ENCODE results near the gene TMEM184A.

Gene TMEM184A

DNA sequence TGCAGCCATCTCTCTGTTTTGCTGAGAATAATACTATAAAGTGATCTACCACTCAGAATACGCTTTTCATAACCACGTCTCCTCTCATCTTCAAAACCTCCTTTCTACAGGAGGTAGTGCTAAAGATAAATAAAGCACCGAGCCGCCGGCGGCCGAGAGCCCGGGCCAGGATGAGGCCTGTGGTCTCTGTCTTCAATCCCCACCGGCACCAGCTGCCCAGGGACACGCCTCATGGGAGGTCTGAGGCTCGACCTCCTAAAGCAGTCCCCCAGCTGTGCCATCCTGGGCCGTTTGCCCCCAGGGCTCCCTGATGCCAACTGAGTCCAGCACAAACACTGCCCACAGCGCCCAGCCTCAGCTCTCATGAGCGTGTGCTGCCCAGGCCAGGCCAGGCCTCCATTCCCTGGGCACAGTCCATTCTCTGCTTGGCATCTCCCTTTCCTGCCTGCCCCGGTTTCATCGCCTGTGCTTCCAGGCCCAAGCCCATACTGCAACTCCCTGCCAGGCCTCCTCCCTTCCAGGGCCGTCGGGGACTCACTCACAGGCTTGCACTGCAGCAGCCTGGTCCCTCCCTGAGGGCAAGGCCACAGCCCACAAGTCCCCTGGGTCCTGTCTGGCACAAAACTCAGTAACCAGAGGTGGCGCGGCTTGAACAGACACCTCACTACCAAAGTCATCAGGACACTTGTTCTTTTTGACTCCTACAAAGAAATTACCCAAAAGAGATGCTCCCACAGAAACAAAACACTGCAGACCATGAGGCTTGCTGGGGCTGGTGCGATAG lies 54.3 kb downstream of the TMEM184A start:
- no peak for DNase-seq (ENCODE audit: low spot score)

DNA sequence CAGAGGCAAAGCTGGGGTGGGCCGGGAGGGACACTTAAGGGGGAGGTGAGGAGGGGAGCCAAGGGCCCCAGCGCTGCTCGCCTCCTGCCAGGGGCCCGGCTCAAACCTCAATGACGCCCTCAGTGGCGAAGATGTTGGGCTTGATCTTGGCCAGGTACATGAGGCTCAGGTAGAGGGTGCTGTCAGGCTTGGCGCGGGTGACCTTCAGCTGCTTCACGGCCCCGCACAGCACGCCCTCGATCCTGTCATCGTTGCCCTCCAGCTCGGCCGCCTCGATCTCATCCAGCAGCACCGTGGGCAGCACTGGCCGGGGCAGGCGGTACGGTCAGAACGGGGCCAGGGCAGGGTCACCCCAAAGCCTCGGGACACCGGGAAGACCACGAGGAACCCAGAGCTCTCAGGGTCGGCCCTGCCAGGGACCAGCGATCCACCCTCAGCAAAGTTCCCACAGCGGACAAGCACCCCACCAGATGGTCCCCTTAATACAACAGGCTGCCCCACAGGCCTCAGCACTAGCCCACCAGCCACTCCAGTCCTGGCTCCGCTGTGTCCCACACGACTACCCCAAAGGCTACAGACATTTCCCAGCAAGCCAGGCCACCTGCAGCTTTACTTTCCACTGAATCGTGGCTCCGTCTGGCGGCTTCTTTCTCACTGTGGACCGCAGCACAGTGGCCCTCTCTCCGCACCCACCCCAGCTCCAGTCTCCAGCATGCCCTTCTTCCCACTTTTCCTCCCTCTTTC lies 55.8 kb downstream of the TMEM184A start:
- no peak for DNase-seq (ENCODE audit: low spot score)

DNA sequence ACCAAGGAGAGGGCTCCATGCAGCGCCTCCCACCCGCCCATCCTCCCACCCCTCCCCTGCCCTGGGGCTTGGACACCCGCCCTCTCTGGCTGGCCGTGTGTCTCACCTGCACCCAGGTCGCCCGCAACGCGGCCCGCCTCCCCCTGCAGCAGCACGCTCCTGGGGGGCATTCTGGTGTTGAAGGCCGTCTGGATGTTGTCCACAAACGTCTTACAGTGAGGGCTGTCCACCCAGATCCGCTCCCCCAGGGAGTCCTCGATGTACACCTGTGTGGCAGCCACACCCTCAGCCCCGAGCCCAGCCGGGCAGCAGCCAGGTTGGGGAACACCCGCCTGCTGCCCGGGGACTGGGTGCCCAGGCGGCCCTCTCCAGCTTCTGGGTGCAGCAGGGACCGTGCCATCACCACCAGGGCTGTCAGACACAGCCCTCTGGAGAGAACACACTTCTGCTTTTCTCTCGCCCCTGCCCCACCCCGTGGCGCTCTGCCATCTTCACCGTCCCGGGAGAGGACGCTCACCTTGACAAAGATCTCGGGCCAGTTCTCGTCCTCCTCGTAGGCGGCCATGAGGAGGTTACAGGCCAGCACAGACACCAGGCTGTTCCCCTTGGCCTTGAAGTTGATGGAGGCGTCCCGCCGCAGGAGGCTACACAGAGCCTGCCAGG lies 56.5 kb downstream of the TMEM184A start:
- DNase-seq (ENCODE audit: low spot score): no peak

DNA sequence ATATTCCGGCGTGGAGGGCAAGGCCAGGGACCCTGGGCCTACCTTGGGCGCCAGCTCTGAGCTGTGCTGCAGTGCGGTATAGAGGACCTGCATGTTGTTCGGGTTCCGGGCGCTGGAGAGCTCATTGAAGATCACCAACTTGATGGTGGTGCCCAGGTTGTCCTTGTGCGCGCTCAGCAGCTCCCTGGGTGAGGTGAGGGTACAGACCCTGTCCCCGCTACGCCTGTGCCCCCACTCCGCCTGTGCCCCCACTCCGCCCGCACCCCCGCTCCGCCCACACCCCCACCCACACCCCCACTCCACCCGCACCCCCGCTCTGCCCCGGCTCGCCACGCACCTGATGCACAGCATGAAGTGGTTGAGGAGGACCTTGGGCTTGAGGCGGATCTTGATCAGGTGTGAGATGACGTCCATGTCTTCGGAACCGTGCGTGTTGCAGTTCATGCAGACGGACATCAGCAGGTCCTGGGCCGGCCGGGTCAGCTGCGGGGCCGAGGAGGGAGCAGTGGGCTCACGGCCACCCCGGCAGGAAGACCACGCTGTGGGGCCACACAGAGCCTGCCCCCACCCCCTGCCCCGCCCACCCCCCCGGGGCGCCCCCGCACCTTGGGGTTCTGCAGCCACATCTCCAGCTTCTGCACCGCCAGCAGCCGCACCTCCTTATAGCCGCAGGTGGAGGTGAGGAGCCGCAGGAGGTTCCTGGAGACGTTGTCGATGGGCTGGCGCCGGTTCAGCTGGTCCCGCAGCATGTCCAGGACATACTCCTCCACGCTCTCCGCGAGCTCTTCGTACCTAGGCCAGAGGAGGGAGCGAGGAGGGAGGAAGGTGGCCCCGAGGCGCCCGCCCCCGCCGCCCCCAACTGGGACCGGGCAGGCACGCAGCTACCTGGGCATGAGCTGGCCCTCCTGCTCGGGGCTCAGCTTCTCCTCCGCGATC lies 57.4 kb downstream of the TMEM184A start:
- no peak for DNase-seq (ENCODE audit: low spot score)

DNA sequence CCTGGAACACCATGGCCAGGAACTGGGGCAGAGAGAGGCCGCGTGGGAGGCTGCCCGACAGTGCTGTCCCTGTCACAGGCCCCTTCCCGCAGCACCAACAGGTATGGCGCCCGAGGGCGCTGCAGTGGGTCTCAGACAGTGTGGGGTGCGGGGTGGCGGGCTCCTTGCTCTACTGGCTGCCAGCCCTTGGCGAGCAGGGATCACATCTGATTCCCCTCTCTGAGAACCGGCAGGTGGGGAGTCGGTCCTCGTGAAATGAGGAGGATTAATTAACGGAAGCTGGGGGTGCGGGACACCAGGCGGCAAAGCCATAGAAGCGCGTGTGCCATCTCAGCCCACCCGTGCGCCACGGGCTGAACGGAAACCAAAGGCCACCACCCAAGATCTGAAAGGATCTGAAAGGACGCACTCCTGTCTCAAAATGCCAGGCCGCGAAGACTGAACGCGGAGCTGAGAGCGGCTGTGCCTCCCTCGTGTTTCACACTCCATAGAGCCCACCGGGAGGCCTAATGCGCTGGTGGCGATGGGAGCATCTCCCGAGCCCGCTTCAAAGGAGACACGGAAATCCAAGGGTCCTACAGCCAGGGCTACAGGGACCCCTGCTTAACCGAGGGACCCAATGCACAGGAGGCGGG lies 58.6 kb downstream of the TMEM184A start:
- DNase-seq (ENCODE audit: low spot score): no peak

DNA sequence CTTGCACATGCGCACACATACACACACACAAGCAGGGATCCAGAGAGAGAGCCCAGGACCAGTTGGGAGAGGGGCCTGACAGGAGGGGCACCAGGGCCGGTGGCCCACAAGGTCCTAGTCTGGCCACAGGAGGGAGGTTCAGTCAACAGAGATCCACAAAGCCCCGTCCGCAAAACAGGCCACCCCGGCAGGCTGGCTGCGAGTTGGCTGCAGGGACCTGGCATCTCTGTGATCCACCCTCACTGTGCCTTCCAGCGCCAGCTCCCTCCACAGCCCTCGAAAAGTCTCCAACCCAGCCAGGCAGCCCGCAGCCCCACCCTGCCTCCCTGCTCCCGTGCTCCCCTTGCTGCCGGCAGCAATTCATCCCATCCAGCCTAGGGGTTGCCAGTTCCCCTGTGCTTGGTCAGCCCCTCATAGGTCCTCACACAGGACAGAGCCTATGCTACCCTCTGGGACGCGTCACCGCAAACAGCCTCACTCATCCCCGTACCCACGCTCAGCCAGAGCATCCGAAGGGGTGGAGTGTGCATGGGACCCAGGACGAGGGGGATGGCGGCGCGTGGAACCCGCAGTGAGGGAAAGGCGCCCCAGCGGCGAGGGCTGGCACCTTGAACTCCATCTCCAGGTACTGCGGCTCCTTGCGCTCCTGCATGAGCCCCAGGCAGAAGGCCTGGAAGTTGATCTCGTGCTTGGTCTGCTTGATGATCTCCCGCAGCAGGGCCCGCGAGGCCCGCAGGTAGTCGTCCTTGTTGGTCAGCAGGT lies 59.3 kb downstream of the TMEM184A start:
- no peak for DNase-seq (ENCODE audit: low spot score)

DNA sequence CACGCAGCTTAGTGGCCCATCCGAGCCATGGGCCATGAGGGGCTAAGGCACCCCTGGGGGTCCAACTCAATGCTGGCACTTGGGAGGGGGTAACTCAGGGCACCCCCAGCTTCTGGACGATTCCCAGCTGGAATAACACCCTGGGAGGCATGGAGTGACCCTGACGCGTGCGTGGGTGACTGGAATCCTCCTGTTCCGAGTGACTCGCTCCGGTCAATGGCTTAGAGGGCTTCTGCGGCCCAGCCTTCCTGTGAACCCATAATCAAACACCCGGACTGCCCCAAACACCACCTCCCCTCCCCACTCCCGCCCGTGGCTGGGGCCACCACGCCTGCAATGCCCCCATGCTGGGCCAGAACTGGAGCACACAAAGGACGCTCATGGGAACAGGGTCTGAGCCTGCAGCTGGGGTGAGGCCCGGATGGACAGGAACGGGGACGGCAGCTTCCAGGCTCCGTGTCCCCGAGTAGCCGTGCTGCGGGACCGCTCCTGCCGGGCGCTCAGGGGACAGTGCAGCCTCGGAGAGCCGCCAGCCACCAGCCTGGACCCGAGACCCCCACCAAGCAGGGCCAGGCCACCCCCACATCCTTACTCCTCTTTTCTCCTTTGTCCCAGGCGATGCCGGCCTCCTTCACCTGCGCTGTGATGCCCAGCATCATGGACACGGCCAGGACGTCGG lies 60.3 kb downstream of the TMEM184A start:
- DNase-seq (ENCODE audit: low spot score): no peak

DNA sequence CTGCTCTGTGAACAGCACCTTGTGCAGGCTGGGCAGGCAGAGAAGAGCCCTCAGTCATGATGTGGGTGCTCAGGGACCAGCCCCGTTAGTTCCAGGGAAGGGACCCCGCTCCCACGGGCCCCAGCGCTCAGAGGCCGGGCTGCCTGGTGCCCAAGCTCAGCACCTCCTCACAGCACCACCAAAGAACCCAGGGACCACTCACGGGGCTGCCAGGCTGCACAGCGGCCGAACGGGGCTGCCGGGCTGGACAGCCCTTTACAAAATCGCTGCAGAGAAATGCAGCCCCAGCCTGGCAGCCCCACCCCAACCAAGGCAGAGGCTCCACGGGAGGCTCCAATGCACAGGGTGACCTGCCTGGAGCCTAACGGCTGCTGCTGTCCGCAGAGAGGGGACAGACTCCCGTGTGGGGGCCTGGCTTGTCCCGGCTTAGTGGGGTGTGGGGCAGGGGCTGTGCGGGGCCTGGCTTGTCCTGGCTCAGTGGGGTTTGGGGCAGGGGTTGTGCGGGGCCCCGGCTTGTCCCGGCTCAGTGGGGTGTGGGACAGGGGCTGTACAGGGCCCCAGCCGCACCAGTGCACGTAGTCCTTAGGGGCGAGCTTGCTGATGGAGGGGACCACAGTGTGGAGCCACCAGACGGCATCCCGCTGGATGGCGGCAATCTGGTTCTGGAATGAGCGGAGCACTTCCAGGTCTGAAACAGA lies 61.0 kb downstream of the TMEM184A start:
- DNase-seq (ENCODE audit: low spot score): no peak

DNA sequence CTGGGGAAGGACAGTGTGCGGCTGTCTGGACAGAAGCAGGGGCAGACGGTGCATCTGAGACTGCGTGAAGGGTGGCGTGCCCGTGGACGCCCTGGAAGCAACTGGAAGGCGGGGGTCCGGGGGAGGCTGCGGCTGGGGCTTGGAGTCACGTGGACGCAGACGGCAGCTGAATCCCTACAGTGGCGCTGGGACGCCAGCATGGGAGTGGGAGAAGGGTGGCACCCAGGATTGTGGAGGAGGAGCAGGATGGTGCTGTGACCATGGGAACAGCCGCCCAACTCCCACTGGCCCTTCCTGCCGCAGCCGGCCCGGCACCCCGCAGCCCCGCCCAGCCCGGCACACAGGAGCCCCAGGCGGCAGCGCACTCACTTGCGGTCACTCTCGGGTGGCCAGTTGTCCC lies 61.6 kb downstream of the TMEM184A start:
- DNase-seq (ENCODE audit: low spot score): no peak

DNA sequence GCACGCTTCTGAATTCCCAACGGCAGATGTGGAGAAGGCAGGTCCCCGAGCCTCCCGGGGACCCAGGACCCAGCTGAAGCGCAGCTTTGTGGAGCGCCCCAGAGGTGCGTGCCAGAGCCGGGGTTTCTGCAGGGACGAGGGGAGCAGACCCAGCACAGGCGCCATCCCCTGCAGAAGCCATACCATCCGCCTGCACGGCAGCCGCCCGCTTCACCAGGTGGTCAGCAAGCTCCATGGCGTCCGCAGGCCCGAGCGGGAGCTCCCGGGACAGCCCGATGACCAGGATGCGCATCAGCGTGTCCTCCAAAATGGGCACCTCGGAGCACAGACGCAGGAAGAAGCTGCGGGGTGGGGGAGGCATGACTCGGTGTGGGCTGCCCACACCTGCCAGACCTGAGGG lies 62.4 kb downstream of the TMEM184A start:
- DNase-seq (ENCODE audit: low spot score): no peak

DNA sequence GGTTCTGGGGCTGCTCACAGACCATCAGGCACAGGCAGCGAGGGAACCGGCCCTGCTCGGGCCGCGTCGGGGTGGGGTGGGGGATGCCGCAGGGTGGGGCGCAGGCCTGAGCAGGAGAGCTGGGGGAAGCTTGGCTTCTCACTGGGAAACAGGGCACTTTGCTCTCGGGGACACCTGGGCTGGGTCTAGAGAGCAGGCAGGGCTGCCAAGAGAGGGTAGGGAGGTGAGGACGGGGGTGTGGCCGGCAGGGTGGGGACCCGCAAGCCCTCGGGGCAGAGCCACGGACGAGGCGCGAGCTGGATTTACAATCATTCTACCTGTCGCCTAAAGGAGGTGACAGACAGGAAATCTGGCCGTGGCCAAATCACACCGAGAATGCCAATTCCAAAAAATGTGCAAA lies 62.9 kb downstream of the TMEM184A start:
- no peak for DNase-seq (ENCODE audit: low spot score)

DNA sequence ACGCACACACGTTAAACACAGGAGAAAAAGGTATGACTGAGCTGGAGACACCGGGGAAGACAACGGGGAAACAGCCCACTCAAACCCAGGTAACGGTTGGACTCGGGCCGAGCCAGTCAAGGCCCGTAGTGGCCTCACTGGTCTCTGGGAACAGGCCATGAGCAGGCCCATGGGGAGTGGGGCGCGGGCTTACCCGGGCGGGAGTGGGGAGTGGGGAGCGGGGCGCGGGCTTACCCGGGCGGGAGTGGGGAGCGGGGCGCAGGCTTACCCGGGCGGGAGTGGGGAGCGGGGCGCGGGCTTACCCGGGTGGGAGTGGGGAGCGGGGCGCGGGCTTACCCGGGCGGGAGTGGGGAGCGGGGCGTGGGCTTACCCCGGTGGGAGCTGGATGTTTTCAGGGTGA lies 63.4 kb downstream of the TMEM184A start:
- DNase-seq (ENCODE audit: low spot score): no peak

All from CD4-positive, alpha-beta T cell treated with Interleukin-15 for 4 hours (primary cell).